ENCODE data around the gene SYT7.

DNA sequence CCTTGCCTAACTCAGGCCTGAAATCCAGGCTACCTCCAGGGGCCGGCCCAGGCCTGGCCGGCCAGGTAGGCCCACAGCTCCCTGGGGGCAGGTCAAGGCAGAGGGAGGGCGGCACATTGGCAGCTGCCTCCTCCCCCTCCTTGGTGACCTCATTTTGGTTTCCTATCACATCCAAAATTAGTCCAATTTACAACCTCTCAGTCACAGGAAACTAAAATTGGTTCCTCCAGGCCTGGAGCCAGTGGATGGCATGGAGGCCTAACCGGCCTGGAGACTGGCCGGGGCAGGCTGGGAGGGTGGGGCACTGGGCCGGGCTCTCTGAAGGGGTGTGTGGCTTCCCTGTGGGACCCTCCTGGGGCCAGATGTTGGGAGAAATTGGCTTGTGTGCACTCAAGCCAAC is 36.4 kb downstream of the SYT7 start:
- TF ChIP-seq POLR2A (IDR thresholded peaks at IDR 0.05; ENCODE audit: low read length) (no peak), GATA1 (IDR thresholded peaks at IDR 0.05; ENCODE audit: low read depth, low read length) (no peak)
